ENCODE results near the gene SLC25A34.
A peak's percentile ranks its signal among the peaks of the same experiment; 100 is the strongest.

Gene SLC25A34

DNA sequence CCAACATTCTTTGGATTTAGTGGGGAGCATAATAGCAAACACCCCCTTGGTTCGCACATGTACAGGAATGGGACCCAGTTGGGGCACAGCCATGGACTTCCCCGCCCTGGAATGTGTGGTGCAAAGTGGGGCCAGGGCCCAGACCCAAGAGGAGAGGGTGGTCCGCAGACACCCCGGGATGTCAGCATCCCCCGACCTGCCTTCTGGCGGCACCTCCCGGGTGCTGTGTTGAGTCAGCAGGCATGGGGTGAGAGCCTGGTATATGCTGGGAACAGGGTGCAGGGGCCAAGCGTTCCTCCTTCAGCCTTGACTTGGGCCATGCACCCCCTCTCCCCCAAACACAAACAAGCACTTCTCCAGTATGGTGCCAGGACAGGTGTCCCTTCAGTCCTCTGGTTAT lies 49.6 kb downstream of the SLC25A34 start:
- H3K4me3 ChIP-seq (ENCODE audit: low read depth, low read length) = no peak overlapping the region
- TF ChIP-seq POLR2A (IDR thresholded peaks at IDR 0.05; ENCODE audit: extremely low read depth, insufficient read length) (no peak), MYC (IDR thresholded peaks at IDR 0.05; ENCODE audit: low read depth, low read length) (no peak)
- TF ChIP-seq, protein P1, sequence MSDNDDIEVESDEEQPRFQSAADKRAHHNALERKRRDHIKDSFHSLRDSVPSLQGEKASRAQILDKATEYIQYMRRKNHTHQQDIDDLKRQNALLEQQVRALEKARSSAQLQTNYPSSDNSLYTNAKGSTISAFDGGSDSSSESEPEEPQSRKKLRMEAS (IDR thresholded peaks at IDR 0.05; ENCODE audit: low read depth, low read length) = no peak
- TF ChIP-seq, protein P2, sequence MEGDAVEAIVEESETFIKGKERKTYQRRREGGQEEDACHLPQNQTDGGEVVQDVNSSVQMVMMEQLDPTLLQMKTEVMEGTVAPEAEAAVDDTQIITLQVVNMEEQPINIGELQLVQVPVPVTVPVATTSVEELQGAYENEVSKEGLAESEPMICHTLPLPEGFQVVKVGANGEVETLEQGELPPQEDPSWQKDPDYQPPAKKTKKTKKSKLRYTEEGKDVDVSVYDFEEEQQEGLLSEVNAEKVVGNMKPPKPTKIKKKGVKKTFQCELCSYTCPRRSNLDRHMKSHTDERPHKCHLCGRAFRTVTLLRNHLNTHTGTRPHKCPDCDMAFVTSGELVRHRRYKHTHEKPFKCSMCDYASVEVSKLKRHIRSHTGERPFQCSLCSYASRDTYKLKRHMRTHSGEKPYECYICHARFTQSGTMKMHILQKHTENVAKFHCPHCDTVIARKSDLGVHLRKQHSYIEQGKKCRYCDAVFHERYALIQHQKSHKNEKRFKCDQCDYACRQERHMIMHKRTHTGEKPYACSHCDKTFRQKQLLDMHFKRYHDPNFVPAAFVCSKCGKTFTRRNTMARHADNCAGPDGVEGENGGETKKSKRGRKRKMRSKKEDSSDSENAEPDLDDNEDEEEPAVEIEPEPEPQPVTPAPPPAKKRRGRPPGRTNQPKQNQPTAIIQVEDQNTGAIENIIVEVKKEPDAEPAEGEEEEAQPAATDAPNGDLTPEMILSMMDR (IDR thresholded peaks at IDR 0.05; ENCODE audit: low read depth, low read length) = no peak
- DNase-seq (ENCODE audit: low read depth) = no peak

GRCh38 chr1:15786581-15786980 lies 50.5 kb downstream of the SLC25A34 start:
- TF ChIP-seq, protein P2 (IDR thresholded peaks at IDR 0.05; ENCODE audit: low read depth, low read length) = no peak
- TF ChIP-seq, protein P1 (IDR thresholded peaks at IDR 0.05; ENCODE audit: low read depth, low read length) = no peak
- TF ChIP-seq POLR2A (IDR thresholded peaks at IDR 0.05; ENCODE audit: extremely low read depth, insufficient read length) (no peak), MYC (IDR thresholded peaks at IDR 0.05; ENCODE audit: low read depth, low read length) (no peak)
- DNase-seq (ENCODE audit: low read depth) = no peak
- no peak overlapping the region for H3K4me3 ChIP-seq (ENCODE audit: low read depth, low read length)

DNA sequence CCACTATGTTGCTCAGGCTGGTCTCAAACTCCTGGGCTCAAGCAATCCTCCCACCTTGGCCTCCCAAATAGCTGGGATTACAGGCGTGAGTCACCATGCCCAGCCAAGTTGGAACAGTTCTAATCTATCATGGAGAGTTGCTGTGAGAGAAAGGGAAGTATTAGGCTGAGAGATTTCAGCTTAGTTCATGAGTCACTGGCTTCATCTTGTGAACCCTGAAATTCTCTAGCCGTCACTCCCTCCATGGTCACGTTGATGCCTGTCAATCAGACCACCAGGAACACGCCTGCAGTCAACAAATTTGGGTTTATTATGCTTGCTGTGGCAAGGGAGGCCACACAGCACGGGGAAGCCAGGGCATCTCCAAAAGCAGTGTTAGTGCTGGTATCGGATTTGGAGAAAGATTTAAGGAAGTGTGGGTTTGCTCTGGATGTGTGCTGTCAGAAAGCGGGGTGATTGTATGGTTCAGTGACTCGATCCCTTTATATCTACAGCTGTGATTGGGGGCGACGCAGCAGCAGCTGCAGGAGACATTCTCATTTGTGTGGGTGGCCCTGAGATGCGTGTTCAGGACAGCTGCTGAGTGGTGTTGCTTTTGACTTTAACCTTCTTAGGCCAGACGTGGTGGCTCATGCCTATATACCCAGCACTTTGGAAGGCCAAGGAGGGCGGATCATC lies 52.7 kb downstream of the SLC25A34 start:
- TF ChIP-seq, protein P2 (IDR thresholded peaks at IDR 0.05; ENCODE audit: low read depth, low read length) = no peak
- TF ChIP-seq MYC (IDR thresholded peaks at IDR 0.05; ENCODE audit: low read depth, low read length) = no peak
- TF ChIP-seq, protein P1 (IDR thresholded peaks at IDR 0.05; ENCODE audit: low read depth, low read length) = no peak
- TF ChIP-seq POLR2A (IDR thresholded peaks at IDR 0.05; ENCODE audit: extremely low read depth, insufficient read length) = no peak
- no peak overlapping the region for H3K4me3 ChIP-seq (ENCODE audit: low read depth, low read length)
- peak; percentile 70 for DNase-seq (ENCODE audit: low read depth)
